Rectal smooth muscle tissue (tissue), 1 donor: ENCODE results near the gene MED23.

ENCODE experiments used
- H3K27ac ChIP-seq: one replicate; pipeline ENCODE4 v1.7.0; 2013; ENCODE audit warnings: low read depth, low read length, inconsistent platforms
- H3K27me3 ChIP-seq: one replicate; pipeline ENCODE4 v1.7.0; 2013; ENCODE audit warnings: low read length; ENCODE audit not compliant: control insufficient read depth, insufficient read depth
- H3K36me3 ChIP-seq: one replicate; pipeline ENCODE4 v1.7.0; 2013; ENCODE audit warnings: low read length; ENCODE audit not compliant: control insufficient read depth, insufficient read depth
- H3K4me1 ChIP-seq: one replicate; pipeline ENCODE4 v1.7.0; 2013; ENCODE audit warnings: low read length; ENCODE audit not compliant: control insufficient read depth, insufficient read depth
- H3K4me3 ChIP-seq: one replicate; pipeline ENCODE4 v1.7.0; 2013; ENCODE audit warnings: low read length
- H3K9ac ChIP-seq: one replicate; pipeline ENCODE4 v1.7.0; 2013; ENCODE audit warnings: low read length

The MED23 gene

DNA sequence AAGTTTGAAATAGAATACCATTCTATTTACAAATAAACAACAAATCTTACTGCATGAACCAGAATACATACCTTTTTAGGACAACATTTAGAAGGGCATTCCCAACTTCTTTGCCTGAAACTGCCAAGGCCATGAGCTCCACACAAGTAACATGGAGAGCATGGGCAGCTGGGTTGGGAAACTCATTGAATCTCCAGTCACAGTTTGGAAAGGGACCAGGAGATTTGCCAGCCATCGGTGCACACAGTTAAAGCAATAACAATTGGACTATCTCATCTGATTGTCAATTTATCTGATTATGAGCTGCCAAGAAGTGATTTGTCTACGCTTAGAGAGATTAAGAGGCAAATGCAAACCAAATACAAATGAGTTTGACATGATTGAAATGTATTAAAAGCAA lies 35.1 kb downstream of the MED23 start:
- no peaks in the 10 kb centered on the region for H3K4me1 ChIP-seq
- H3K27me3 ChIP-seq = no peaks in the 10 kb centered on the region
- H3K36me3 ChIP-seq = peaks cover 23% of the 10 kb centered on the region
- no peak overlapping the region for H3K4me3 ChIP-seq
- H3K27ac ChIP-seq = no peak overlapping the region
- H3K9ac ChIP-seq = no peak overlapping the region

DNA sequence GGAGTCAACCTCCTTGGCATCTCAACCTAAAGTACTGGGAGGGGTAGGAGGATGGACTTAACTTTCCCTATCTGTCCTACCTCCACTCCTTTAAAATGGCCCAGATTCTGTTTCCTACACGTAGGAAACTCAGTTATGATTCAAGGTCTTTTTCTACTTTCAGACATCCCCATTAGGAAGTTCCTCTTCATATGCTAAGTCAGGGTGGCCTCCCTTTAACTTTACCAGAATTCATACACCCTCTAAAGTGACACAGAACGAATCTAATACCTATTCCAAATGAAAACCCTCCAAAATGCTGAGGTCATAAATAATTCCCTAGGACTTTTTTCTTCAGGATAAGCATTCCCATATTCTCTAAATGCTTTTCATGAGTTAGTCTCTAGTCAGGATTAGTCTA lies 39.4 kb downstream of the MED23 start:
- H3K4me1 ChIP-seq = no peaks in the 10 kb centered on the region
- no peaks in the 10 kb centered on the region for H3K27me3 ChIP-seq
- peaks cover 26% of the 10 kb centered on the region for H3K36me3 ChIP-seq
- no peak overlapping the region for H3K9ac ChIP-seq
- no peak overlapping the region for H3K4me3 ChIP-seq
- no peak overlapping the region for H3K27ac ChIP-seq

DNA sequence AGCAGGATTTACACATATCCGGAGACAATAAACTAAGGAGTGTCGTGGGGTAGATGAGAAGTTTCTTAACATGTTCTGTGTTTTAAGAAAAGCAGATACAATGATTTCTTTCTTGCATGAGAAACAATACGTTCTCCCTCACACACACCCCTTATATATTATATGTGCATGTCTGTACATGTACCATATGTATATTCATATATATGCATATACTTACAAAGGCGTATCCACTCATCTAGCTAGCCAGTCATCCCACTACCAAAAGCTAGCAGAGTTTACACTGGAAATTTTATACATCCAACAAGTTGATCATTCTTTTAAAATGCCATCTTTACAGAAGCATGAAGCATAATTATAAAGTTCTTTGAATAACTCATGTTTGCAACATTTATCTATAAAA lies 40.1 kb downstream of the MED23 start:
- Histone ChIP-seq H3K27me3 (no peaks in the 10 kb centered on the region), H3K4me1 (no peaks in the 10 kb centered on the region), H3K9ac (no peak overlapping the region), H3K36me3 (peaks cover 24% of the 10 kb centered on the region), H3K4me3 (no peak overlapping the region), H3K27ac (no peak overlapping the region)

DNA sequence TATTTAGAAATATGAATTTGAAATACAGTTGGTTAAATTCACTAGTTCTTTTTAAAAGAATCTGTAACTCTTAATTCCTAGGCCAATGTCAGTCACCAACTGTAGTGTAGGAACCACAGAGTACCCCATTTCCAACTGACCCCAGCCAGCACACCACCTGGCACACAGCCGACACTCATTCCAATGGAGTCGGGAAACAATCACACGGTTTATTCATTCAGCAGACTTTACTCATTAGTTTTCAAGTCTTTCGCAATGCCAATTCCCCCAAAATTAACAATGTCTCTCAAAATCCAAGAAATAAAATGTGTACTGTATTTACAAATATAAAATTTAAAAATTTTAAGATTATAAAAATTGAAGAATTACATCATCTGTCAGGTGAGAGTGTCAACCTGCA lies 41.5 kb downstream of the MED23 start:
- H3K9ac ChIP-seq = no peak overlapping the region
- H3K36me3 ChIP-seq = peaks cover 21% of the 10 kb centered on the region
- H3K4me1 ChIP-seq = no peaks in the 10 kb centered on the region
- H3K4me3 ChIP-seq = no peak overlapping the region
- H3K27ac ChIP-seq = no peak overlapping the region
- H3K27me3 ChIP-seq = no peaks in the 10 kb centered on the region

DNA sequence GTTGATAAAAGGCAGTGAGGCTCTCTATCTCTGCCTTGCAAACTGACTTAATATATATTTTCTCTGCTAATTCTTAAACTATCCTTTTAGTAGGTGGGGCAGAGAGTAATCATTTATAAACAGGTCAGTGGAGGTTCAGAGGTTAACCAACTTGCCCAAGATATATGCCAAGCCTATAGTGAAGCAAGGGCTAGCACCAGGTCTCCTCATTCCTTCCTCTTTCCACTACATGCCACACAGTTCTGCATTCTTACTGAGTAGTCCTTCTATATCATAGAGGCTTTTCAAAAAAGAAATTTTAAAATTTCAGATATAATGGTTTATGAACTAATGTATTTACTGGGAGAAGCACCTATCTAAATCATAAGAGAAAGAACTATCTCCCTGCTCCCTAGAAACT lies 46.5 kb downstream of the MED23 start:
- Histone ChIP-seq H3K4me3 (no peak overlapping the region), H3K9ac (no peak overlapping the region), H3K36me3 (peaks cover 6% of the 10 kb centered on the region), H3K4me1 (no peaks in the 10 kb centered on the region), H3K27me3 (no peaks in the 10 kb centered on the region), H3K27ac (no peak overlapping the region)

DNA sequence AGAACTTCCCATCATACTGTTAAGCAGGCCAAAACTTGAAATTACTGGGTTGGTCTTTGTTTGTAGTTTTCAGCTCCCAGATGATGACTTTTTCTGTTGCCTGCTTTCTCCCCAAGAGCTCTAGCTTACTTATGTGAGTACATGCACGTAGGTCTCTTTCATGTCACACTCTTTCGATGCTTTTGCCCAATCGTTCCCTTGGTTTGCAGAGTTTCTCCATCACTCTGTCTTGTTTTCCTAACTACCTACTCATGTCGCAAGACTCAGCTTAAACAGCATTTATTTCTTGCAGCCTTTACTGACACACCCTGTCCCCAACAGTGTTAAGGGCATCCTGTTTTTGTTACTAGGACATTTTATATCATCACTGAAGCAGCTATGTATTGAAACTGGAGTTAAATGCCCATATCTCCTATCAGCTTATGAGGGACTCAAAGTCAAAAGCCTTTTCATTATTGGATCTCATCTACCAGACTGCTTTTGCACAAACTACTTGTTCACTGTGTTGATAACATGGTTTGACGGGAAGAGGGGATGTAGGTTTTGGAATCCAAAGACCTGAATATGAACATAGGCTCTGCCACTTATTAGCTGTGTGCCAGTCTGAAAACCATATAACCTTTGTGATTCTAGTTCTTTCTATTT lies 52.1 kb downstream of the MED23 start:
- no peak overlapping the region for H3K27ac ChIP-seq
- no peak overlapping the region for H3K4me3 ChIP-seq
- H3K36me3 ChIP-seq = no peaks in the 10 kb centered on the region
- H3K4me1 ChIP-seq = no peaks in the 10 kb centered on the region
- H3K9ac ChIP-seq = no peak overlapping the region
- no peaks in the 10 kb centered on the region for H3K27me3 ChIP-seq

DNA sequence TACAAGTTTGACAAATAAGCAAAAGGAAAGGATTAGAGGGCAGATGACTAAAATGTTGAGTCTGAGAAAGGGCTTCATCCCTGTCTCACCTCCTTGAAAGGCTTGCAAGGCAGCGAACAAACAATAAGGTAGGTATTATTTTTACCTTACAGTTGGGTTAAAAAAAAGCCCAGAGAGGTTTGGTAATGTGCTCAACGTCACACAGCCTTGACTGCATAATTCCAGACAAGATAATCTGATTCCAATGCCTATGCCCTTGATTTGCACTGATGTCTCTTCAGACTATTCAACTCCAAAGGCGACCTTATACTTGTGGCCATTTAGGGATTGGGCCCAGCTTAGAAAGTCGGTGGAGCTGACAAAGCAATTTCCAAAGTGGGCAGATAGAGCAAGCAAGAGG lies 53.4 kb downstream of the MED23 start:
- Histone ChIP-seq H3K27ac (no peak overlapping the region), H3K4me1 (no peaks in the 10 kb centered on the region), H3K36me3 (no peaks in the 10 kb centered on the region), H3K9ac (no peak overlapping the region), H3K27me3 (no peaks in the 10 kb centered on the region), H3K4me3 (no peak overlapping the region)

DNA sequence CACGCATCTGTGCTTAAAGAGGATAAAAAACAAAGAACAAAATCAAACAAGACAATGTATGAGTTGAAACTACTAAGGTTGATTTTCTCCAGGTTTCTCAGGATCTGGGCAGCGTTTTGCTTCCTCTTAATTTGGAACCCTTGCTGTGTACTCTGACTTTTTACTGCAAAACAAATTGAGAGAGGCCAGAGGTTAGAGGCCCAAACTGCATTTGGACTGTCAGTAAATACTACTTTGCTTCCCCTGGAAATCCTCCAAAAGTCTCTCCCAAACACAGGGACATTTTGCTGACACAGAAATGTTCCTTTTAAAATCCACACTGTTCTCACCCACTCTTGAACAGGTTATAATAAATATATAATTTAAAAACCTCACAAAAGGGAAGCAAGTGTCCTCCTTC lies 53.9 kb downstream of the MED23 start:
- no peaks in the 10 kb centered on the region for H3K4me1 ChIP-seq
- no peak overlapping the region for H3K9ac ChIP-seq
- H3K36me3 ChIP-seq = no peaks in the 10 kb centered on the region
- H3K27me3 ChIP-seq = no peaks in the 10 kb centered on the region
- no peak overlapping the region for H3K27ac ChIP-seq
- H3K4me3 ChIP-seq = no peak overlapping the region

DNA sequence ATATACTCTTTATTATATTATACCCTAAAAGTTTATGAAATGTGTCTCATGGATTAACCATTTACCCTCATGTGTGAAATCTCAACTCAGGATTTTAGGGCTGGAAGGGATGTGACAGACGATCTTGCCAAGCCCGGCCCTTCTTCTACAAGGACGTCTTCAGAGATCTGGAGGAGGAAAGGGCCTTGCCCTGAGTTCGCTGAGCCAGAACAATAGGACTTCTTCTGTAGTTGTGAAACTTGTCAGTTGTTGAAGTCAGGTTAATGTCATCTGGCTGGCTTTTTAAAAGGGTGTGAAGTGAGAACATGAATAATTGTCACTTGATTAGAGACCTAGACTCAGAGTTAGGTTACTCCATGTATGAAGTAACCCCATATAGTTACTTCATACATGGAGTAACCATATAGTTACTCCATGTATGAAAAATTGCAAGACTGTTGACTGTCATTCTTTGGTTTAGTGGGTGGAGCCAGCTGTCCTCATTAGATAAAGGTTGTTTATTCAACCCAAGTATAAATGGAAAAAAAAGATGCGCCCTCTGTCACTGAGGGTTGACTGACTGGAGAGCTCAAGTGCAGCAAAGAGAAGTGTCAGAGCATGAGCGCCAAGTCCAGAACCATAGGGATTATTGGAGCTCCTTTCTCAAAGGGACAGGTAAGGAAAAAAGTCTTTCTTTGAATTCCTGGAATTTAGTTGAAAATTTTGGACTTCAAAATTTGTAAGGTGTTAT lies 55.2 kb downstream of the MED23 start, which contains the start of gene ARG1:
ARG1 (plus strand) TSS at position 541 of the 730 bp plus-strand sequence; CDS start at position 598, 57 bp downstream.
- no peak within 1 kb of the TSS for H3K27ac ChIP-seq
- no peaks in the 10 kb centered on the region for H3K27me3 ChIP-seq
- H3K36me3 ChIP-seq = no peaks in the 10 kb centered on the region
- H3K4me1 ChIP-seq = no peaks in the 10 kb centered on the region
- H3K9ac ChIP-seq = no peak within 1 kb of the TSS
- H3K4me3 ChIP-seq = no peak within 1 kb of the TSS

DNA sequence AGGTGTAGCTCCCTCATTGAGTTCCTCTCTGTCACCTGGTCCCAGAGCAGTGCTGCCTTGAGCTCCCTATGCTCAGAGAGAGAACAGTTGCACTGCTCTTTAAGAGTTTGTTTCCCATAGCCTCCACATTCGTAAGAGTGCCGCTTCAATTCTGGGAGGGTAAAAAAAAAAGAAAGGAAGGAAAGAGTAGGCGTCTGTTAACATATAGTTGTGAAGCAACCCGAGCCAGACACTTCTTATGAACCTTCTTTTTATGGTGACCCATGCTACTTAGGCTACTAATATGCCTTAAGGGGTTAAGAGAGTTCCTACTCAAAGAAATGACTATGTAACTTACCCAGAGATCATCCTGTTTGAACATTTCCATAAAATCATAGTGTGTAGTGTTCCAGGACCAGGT lies 59.3 kb downstream of the MED23 start:
- Histone ChIP-seq H3K36me3 (no peaks in the 10 kb centered on the region), H3K27me3 (no peaks in the 10 kb centered on the region), H3K4me3 (no peak overlapping the region), H3K27ac (no peak overlapping the region), H3K9ac (no peak overlapping the region), H3K4me1 (no peaks in the 10 kb centered on the region)

DNA sequence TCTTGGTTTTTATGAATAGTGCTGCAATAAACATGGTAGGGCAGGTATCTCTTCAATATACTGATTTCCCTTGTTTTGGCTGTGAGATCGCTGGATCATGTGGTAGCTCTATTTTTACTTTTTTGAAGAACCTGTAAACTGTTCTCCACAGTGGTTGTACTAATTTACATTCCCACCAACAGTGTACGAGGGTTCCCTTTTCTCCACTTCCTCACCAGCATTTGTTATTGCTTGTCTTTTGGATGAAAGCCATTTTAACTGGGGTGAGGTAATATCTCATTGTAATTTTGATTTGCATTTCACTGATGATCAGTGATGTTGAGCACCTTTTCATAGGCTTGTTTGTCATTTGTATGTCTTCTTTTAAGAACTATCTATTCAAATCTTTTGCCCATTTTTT lies 63.0 kb downstream of the MED23 start:
- no peaks in the 10 kb centered on the region for H3K27me3 ChIP-seq
- H3K4me3 ChIP-seq = no peak overlapping the region
- H3K4me1 ChIP-seq = no peaks in the 10 kb centered on the region
- no peaks in the 10 kb centered on the region for H3K36me3 ChIP-seq
- no peak overlapping the region for H3K9ac ChIP-seq
- no peak overlapping the region for H3K27ac ChIP-seq

DNA sequence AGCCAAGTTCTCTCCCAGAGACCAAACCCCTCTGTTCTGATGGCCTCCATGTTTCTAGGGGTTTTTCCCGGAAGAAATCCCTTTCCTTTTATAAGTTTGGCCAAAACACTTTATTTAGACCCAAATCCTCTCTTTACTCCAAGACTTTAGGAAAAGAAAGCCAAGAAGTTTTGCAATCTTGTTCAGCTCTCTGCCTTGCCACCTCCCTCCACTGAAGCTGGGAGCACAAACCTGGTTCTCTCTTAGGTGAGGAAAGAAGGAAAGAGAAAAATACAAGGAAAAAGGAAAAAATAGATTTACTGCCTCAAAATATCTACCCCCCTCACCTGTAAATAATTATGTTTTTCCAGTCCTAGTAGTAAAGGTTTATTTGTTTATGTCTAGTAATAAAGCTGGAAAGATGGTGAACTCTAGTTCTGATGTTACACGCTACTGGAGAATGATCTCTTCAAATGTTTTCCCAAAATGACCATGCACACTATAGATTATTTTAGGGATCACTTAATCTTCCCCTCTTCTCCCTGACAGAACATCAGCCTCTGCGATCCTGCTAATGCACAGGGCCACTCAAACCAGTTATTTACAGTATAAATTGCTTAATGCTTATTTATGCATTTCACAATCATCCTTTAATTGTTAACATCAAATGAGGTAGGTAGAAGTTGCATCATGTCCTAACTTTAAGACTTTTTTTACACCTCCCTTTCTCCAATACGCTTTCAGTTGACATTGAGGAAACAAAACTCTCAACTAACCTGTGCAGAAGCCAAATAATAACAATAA lies 65.9 kb downstream of the MED23 start:
- Histone ChIP-seq H3K4me1 (no peaks in the 10 kb centered on the region), H3K27me3 (no peaks in the 10 kb centered on the region), H3K9ac (no peak overlapping the region), H3K4me3 (no peak overlapping the region), H3K27ac (no peak overlapping the region), H3K36me3 (no peaks in the 10 kb centered on the region)
